M059J (cell line): ENCODE measurements around the gene PSMB11. TPM values are rescaled to one million over a fixed set of nuclear protein-coding genes. Genes with fewer than 3 reads are reported as not detected.

Source experiments
- DNase-seq: peaks from one replicate; pipeline ENCODE4 v3.0.0-alpha.2; 2012; ENCODE audit warnings: low read depth
- total RNA-seq: library from RNA; depleted of rRNA; stranded (reverse); fragments of >200 nt; shearing (Covaris generic); gene quantifications from 2 replicates; pipeline ENCODE4 v1.2.3, GENCODE V29; 2014; rRNA removed

Gene PSMB11
- total RNA-seq, 1 experiment from 2014 or later, result not detected

GRCh38 chr14:23085458-23085857, 43.4 kb downstream of the PSMB11 start:
- no peak for DNase-seq

GRCh38 chr14:23086565-23086964, 44.6 kb downstream of the PSMB11 start:
- no peak for DNase-seq

- DNase-seq, result no peak
These were observed 47.7 kb downstream of the PSMB11 start for GRCh38 chr14:23089498-23090253.

- no peak for DNase-seq
These were observed 48.2 kb downstream of the PSMB11 start for GRCh38 chr14:23090254-23090636.

GRCh38 chr14:23091294-23092225, 49.5 kb downstream of the PSMB11 start:
- DNase-seq, result no peak

- DNase-seq, result no peak
These were observed 51.1 kb downstream of the PSMB11 start for GRCh38 chr14:23093104-23093503.

- DNase-seq, result no peak
These were observed 51.5 kb downstream of the PSMB11 start for GRCh38 chr14:23093526-23093925.

Other genes with a start within 250 kb of the PSMB11 start
- 2.6 and 3.6 TPM in 2 replicates for gene SLC7A7, start 226.8 kb upstream of the PSMB11 start, total RNA-seq
- gene MRPL52, start 212.3 kb upstream of the PSMB11 start, total RNA-seq, result 54.5 and 325 TPM in 2 replicates
- 251 and 313 TPM in 2 replicates for gene MMP14, start 205.6 kb upstream of the PSMB11 start, total RNA-seq
- gene LRP10, start 170.5 kb upstream of the PSMB11 start, total RNA-seq, result 51.6 and 115 TPM in 2 replicates
- gene REM2, start 159.0 kb upstream of the PSMB11 start, total RNA-seq, result 0.52 TPM in 1 of 2 replicates, not detected in the other
- 104 and 140 TPM in 2 replicates for gene RBM23, start 123.1 kb upstream of the PSMB11 start, total RNA-seq
- 67.3 and 83.3 TPM in 2 replicates for gene PRMT5, start 112.8 kb upstream of the PSMB11 start, total RNA-seq
- gene HAUS4, start 85.1 kb upstream of the PSMB11 start, total RNA-seq, result 30.7 and 51.4 TPM in 2 replicates
- 23.9 and 55.5 TPM in 2 replicates for gene AJUBA, start 59.7 kb upstream of the PSMB11 start, total RNA-seq
- 8.6 and 9.7 TPM in 2 replicates for gene C14orf93, start 32.1 kb upstream of the PSMB11 start, total RNA-seq
- gene PSMB5, start 7.3 kb upstream of the PSMB11 start, total RNA-seq, result 267 and 297 TPM in 2 replicates
- gene CDH24, start 15.3 kb downstream of the PSMB11 start, total RNA-seq, result 7.5 and 13.7 TPM in 2 replicates
- 47.1 and 64.0 TPM in 2 replicates for gene ACIN1, start 52.9 kb downstream of the PSMB11 start, total RNA-seq
- 67.5 and 78.5 TPM in 2 replicates for gene C14orf119, start 53.3 kb downstream of the PSMB11 start, total RNA-seq
- gene CIROP, start 62.8 kb downstream of the PSMB11 start, total RNA-seq, result not detected in 2 replicates
- gene CEBPE, start 77.0 kb downstream of the PSMB11 start, total RNA-seq, result not detected in 2 replicates
- gene SLC7A8, start 141.4 kb downstream of the PSMB11 start, total RNA-seq, result 3.0 and 4.0 TPM in 2 replicates
- not detected in 2 replicates for gene RNF212B, start 195.7 kb downstream of the PSMB11 start, total RNA-seq
- 9.1 and 11.9 TPM in 2 replicates for gene HOMEZ, start 243.9 kb downstream of the PSMB11 start, total RNA-seq